Midbrain (tissue), 1 donor: Measurements from ENCODE around the gene SP140.
"Not testable (repeated sequence)": the region's sequence is repeated elsewhere in the genome, so short reads cannot be mapped to it uniquely, and the experiment has no call there.

Experiments used
- DNase-seq: peaks from one replicate; lab custom pipeline; 2025; lab: John Stamatoyannopoulos, UW

Gene SP140

DNA sequence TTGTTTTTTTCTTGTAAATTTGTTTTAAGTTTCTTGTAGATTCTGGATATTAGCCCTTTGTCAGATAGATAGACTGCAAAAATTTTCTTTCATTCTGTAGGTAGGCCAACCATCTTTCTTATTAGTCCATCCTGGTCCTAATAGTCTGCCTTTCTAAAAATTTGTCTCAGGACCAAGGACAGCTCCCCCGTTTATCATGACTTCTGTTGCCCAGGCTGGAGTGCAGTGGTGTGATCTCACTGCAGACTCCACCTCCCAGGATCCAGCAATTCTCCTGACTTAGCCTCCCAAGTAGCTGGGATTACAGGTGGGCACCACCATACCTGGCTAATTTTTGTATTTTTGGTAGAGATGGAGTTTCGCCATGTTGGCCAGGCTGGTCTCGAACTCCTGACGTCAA is 63.8 kb downstream of the SP140 start:
- DNase-seq, result not testable (repeated sequence)

DNA sequence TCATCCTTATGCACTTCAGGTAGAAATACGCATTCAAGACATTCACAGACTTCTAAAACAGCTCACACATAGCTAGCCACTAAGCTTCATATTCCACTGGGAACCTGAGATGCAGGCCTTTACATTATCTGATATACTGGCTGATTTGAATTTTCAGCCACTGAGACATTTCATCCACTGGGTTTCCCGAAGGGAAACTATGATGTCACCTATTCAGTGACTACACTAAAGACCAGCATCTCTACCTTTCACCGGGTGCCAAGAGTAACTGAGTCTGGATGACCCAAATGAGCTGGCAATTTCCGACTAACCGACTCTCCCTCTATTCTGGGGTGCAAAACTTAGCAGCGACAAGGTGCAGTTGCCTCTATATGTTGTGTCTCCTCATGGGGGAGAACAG is 69.7 kb downstream of the SP140 start:
- DNase-seq, result no peak

DNA sequence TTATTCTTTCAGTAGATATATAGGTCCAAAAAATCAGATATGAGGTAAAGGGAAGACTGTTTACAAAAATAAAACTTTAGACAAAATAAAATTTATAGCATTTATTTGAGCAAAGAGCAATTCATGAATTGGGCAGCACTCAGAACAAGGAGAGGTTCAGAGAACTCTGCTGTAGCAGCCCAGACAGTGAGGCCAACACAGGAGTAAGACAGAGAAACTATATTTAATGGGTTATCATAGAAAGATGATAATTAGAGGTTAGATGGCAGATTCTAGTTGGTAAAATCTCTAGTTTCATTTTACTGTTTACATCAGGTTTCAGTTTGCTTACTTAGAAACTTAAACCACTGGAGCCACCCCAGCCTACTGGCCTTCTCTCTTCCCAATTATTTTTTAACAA is 71.4 kb downstream of the SP140 start:
- DNase-seq, result no peak

DNA sequence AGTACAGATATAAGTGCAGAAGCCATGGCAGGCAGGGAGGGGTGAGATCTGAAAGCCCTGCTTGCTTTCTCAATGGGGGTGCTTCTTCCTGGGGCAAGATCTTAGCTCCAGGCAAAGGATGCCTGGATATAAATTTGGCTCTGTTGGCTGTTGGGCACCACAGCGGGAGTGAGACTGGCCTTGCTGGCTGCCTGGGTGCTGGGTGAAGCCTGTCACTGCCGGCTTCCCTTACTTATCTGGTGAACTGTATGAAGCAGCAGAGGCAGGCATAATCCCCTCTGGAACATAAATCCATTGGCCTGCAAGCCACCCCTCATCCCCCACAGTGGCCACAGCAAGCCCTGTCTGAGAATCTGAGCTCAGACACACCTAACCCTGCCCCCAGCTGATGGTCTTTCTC is 74.1 kb downstream of the SP140 start:
- no peak for DNase-seq

DNA sequence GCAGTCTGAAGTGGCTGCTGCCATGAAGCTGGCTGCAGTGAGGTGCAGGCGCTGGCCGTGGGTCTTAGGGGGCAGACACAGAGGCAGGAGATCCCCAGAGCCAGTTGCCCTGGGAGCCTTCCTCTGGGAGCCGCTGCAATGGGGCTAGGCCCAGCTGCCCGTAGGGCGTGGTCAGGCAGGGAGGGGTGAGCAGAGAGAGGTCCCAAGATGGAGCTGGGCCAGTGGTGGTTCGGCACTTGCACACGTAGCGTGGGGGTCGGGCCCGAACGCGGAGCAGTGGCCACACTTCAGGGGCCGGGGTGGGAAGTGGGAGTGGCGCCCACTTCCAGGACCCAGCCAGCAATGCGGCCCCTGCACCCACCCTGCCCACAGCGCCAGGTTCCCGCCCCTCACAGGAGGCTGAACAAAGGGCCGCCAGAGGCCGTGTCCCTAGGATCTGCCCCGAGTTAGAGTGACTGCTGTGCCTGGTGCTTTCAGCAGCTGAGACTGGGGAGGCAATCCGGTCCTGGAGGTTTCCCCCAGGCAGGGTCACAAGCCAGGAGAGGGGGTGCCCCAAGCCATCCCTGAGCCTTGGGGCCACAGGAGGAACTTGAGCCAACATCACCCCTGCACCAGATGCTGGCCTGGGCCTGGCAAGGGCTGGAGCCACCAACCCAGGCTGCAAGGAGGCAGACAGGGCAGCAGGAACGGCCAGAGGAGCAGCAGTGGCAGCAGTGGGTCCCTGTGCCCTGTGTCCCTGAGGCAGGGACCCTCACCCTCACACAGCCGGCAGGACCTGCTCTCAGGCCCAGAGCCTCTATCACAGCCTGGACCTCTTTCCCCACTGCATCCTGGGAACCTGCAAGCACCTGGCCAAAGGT is 80.1 kb downstream of the SP140 start:
- DNase-seq, result no peak

DNA sequence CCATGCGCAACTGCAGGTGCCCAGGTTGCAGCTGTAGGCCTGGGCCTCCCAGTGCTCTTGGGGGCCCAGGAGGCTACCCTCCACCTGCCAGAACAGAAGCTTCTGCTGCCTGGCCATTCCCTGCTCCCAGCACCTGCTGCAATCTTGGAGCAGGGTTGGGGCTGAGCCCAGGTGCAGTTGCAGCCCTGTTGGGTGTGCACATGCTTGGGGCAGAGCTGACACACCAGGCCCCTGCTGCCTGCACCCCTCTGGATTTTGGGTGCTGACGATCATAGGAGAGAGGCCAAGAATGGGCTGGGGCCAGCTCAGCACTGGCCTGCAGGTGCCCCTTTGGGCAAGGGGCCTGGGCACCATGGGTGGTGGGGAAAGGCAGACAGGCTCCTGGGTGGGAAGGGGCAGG is 80.9 kb downstream of the SP140 start:
- no peak for DNase-seq

DNA sequence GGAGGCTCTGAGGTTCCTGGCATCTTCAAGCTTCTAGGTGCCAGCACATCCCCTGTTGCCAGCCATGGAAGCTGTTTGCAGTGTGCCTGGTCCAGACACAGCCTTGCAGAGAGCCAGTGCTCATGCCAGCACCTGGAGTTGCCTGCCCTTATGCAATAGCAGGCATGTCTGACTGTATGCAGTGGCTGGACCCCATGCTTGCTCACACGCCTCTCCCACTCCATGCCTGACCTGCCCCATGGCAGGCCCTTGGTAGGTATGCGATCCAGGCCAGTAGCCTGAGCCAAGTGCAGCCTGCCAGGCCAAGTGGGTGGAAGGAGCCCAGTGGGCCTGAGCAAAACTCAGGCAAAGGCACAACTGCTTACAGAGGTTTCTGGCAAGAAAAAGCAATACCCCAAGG is 81.9 kb downstream of the SP140 start:
- no peak for DNase-seq

DNA sequence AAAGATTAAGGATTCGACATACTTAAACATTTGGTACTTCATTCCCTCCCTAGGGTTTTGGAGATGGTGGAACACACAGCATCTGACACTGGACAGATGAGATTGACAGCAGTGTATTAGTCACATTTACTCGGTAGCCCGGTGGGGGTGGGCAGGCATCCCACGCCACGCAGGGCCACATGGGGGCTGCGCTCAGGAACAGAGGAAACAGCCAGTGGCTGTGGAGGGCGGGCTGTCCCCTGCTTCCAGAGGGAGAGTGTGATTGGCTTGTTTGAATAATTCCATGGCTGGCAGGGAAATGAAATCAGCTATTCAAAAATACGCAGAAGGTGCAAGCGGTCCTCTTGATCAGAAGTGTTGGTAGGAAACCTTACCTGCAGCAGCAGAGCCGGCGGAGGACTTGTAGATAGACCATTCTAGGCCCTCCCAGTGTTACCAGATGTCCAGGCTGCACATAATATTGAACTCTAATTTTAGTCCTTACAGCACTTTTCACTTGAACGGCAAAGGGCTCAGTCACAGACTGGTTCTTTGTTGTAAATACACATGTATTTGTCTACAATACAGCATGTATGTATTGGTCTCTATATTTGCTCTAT is 83.0 kb downstream of the SP140 start:
- DNase-seq, result no peak

DNA sequence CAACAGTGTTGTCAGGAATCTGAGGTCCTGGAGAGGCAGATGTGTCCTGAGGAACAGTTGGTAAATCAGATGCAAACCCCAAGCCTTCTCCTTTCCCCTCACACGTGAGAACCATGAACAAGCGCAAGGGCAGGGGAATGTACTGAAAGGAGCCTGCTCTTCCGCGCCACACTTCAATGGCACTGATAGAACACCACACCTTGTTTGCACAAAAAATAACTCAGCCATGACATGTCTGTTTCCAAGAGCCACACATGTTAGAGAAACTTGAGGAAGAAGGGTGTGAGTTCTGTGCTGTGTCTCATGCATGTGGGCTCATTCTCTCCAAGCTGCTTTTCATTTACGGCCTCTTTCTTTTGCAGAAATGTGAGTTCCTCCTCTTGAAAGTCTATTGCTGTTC is 85.3 kb downstream of the SP140 start:
- DNase-seq, result not testable (repeated sequence)

DNA sequence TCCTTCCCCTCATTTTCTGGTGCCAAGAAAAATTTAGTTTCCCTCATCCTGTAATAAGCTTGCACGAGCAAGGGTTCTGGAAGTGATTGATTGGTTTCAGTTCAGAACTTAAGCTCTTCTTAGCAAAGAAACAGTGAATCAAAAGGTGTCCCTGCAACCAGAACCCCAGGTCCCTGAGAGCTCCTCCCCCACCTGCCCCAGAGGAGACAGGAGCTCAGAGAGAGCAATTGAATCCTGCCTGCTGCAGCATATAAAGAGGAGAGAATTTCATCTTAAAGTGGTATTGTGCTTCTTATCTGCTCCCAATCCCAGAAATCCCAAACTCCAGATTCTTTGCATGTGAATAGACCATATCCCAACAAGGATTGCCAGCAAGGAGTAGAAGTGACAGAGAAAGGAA is 86.1 kb downstream of the SP140 start:
- DNase-seq, result not testable (repeated sequence)

DNA sequence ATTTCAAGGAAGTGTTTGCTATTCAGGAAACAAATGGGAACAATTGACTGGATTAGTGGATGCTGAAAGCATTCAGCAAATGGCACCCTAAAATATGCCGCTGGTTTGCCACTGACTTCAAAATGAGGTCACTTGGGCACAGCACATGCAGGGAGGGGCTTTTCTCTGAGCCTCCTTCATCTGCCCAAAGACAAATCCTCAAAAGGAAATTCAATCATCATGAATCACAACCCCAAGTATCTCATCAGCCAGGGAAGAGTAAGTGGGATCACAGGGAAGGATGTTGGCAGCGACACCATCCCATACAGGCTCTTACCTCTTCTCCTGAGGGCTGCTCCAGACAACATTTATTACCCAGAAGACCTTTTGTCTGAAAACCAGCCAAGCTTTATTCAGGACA is 87.1 kb downstream of the SP140 start:
- DNase-seq, result no peak

DNA sequence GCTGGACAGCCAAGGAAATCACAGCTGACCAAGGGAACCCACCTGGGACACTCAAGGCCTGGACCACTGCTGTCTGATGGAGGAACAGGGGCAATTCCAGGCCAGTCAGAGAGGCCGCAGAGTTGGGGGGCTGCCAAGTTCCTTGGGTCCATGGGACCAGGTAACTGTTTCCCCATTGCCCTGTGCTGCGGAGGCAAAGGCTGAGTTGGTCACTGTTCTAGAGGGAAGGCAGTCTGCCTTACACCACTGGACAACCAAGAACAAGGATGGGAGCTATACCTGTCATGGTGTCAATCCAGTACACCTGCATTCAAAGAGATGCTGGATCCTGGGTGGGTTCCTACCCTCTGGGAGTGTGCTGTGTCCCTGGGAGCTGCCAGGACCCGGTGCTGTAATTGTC is 91.8 kb downstream of the SP140 start:
- DNase-seq, result no peak

DNA sequence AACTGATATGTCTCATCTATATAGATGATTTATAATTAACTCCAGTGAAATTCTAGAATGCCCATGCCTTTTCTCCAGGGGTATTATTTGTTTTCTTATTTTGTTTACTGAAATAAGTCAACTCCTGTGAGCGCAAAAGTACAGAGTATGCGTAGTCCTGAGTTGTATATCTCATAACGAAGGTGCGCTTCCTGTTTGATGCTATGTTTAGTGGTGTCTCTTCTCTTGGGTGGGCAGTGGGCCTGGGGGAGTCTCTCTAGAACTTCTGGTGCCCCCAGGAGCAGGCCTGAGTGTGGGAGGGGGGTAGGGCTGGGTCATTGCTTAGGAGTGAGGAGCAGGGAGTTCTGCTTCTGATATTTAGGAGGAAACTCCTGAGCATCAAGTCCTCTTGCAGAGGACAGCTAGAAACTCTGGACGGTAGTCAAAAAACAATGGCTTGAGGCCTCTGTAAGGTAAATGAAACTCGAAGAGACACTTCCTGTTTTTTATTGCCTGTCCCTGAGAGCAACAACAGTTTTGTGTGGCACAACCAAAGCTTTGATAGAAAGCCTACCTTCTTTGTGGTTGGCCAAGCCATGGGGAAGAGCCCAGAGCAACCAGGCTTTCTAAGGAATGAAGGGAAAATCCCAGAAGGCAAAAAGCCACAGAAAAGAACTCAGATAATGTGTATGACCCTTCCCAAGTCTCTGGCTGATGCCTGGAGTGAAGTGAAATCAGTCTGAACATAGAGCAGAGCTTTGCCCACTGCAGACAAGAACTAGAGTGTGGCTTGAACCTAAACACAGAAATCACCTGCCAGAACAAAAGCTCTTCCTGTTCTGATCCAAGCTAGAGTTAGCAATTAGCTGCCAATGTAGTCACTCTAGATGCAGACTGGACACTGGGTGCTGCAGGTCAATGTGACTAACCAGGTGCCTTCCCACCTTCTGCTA is 92.9 kb downstream of the SP140 start:
- DNase-seq, result no peak

DNA sequence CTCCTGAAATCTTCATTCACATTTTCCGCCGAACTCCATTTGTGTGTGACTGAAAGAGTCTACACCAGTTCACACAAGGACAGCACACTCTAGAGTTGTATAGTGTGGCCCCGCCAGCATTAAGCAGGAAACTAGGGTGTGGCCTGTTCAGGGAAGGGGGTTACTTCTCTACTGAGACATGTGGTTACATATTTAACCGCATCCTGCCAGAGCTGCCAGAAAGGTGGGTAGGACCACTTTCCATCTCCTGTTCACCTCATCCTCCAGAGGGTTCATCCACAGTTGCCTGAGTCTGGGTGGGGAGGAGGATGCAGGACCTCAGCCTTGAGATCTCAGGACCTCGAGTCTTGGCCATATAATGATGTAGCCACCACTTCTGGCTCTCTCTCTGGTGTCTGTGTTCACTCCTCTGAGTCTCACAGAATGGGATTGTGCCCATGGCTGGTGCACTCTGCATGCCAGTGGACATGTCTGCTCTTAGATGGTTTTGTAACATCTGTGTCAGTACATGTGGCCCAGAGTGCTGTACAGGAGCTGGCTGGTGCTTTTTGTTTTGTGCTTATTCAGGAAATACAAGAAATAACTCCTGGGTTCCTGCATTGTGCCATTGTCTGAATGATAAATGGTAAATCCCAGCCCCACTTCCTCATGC is 93.8 kb downstream of the SP140 start:
- no peak for DNase-seq

DNA sequence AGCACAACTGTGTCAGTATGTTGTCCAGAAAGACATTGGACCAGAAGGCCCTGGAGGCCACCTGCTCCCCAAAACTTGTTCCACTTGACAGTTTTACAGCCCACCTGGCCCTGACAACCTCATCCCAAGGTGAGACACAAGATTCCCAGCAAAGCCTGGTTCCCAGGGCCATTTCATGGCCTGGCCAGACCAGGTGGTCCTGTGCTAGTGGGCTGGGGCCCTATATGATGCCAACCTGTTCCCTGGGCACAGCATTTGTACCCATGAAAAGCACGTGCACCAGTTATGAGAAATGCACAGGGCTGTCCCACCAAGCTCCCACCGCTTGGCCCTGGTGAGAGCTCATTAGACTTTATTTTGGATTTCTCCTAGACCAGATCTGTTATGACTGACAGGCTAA is 95.5 kb downstream of the SP140 start:
- DNase-seq, result no peak

DNA sequence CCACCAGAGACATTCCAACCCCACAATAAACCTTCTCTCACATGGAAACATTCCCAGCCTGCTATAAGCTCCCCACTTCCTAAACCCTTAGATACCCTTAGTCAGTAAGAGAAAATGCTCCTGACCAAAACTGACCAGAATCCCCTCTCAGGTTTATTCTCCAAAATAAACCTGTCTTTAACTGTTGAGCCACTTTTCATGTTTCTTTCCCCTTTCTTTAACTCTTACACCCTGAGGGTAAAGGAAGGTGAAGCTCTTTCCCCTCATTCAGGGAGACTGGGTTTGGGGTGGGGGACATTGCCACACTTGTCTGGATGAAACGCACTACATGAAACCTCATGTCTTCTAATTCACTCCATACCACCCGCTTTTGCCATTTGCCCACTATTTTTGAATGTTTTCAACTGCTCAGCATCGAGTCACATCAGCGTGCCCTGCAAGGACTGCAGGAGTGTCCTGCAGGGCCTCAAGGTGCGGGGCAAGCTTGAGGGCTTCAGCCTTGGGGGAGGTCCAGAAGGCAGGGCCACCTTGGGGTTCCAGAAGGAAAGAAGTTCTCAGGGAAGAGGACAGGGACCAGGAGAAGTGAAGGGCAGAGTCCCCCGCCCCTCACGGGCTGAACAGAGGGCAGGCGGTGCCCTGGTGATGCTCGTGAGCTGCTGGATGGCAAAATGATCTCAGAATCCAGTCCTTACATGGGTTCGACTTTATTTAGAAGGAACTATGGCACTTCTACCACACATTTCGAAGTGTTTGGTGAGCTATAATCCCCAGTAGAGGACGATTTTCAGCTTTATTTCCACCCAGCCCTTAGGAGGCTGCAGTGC is 97.2 kb downstream of the SP140 start:
- DNase-seq, result no peak

DNA sequence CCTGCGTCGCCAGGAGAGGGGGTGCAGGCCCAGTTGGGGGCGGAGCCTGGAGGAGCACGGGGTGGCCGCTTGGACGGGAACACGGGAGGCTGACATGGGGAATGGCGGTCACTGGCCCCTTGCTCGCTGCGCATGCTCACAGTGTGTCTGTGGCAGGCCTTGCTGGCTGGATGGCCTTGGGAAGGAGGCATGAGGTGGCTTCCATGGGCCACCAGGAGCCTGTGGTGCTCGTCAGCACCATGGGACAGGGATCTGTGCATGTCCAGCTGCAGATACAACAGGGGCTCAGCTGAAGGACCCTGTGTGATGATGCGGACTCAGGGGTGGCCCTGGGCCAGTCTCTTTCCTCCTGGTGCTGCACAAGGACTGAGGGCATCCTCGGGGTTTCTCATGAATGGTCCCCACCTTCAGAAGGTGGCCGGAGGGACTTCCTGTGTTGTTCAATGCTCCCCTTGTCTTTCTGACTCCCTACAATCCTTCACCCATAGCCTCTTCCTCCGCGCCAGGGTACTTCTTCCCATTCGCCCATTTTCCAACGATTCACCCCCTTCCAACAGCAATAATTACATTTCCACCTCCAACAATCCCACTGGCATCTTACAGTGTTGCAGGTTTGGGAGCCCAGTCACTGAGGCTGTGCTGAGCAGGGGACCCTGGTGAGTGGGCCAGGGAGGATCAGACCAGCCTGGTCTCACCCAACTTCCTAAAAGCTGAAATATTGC is 98.0 kb downstream of the SP140 start:
- DNase-seq, result no peak

DNA sequence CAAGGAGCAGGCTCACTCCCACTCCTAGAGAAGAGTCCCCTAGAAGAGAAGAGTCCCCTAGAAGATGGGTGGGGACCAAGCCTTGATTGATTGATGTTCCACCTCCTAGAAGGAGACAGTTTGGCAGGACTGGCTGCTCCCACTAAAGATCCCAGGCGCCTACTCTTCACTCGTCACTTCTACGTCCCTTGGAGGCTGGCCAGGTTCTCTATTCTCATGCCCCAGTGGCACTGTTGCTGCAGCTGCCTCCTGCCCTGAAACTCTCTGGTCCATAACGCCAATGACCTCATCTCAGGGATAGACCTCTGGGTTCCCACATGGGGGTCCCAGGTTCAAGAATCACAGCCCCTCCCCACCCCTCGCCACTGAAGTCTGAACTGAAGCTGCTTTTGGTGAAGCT is 99.0 kb downstream of the SP140 start:
- no peak for DNase-seq

DNA sequence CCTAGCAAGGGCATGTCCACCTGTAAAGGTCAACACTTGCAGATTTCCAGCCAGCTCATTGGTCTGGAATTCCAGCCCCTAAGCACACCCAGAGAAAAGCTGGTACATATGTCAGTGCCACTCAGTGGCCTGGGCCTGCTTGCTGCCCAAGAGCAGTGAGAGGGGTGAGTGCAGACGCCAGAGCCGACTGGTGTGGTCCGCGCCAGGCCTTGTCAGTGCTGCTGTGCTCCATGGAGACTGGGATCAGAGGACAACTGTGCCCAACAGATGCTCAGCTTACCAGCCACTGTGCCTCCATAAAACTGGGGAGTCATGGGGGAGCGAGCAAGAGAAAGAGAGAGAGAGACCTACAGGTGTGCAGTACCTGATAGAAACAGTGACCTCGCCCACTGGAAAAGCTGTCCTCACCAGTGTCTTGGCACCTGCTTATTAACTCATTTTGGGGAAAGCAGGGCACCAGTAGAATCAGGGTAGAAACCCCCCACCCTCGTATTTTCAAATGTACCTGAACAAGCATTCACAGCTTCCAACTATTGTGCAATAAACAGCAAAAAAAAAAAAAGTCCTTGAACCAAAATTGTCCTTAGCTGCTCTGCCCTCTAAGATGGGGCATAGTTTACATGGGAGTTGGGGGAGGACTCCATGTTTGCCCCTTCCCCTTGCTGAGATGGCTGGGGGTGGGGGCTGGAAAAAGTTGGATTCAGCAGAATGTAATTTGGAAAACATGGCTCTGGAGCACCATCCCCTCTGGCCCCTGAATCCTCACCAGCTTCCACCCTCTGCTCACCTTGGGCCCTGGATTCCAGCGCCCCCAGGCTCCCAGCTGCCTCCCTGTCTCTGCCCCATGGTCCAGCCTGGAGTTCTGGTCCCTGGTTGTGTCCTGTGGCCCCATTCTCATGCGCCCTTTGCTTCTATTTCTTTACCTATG is 100.0 kb downstream of the SP140 start:
- DNase-seq, result no peak
